ENCODE results near the gene OR2J3.

DNA sequence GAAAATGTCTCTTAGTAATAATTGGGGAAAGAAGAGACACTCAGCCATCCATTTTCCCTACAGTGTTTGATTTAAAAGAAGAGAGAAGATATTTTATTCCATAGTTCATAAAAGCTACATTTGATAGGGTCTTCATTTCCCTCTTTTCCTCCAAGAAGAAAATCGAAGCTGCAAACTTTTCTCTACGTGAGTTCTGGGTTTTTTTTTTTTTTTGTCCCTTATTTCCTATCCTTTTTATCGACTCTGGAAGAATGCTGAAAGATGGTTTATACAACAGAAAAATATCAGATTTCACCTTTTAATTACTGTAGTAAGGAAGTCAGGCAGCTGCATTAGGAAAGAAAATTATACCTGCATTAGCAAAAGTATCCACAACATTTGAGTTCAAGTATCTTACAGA is 8.7 kb upstream of the OR2J3 start, which contains the start of gene OR2J1:
- no peak for TF ChIP-seq BHLHE40 (IDR thresholded peaks at IDR 0.05; ENCODE audit: low read length)
- TF ChIP-seq, protein P1, sequence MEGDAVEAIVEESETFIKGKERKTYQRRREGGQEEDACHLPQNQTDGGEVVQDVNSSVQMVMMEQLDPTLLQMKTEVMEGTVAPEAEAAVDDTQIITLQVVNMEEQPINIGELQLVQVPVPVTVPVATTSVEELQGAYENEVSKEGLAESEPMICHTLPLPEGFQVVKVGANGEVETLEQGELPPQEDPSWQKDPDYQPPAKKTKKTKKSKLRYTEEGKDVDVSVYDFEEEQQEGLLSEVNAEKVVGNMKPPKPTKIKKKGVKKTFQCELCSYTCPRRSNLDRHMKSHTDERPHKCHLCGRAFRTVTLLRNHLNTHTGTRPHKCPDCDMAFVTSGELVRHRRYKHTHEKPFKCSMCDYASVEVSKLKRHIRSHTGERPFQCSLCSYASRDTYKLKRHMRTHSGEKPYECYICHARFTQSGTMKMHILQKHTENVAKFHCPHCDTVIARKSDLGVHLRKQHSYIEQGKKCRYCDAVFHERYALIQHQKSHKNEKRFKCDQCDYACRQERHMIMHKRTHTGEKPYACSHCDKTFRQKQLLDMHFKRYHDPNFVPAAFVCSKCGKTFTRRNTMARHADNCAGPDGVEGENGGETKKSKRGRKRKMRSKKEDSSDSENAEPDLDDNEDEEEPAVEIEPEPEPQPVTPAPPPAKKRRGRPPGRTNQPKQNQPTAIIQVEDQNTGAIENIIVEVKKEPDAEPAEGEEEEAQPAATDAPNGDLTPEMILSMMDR (CRISPR knock-in tag; IDR thresholded peaks at IDR 0.05) = no peak
- no peak for TF ChIP-seq EZH2 (conservative IDR thresholded peaks at IDR 0.05; ENCODE audit: low read depth, low read length)
- no peak for TF ChIP-seq KDM5B (CRISPR knock-in tag; IDR thresholded peaks at IDR 0.05; ENCODE audit: borderline replicate concordance)
- no peak for TF ChIP-seq TEAD2 (CRISPR knock-in tag; IDR thresholded peaks at IDR 0.05)
- no peak for TF ChIP-seq ZNF282 (IDR thresholded peaks at IDR 0.05; ENCODE audit: partially characterized antibody)

Measured in HepG2 (cell line).